Ishikawa (cell line): Measurements from ENCODE around the gene ZNF219.

Source experiments
- CREB1 ChIP-seq: IDR thresholded peaks from 2 replicates; pipeline ENCODE4 v1.6.1; 2012; ENCODE audit warnings: low read depth
- NFIC ChIP-seq: IDR thresholded peaks from 2 replicates; pipeline ENCODE4 v1.6.1; 2012
- RAD21 ChIP-seq: IDR thresholded peaks from 2 replicates; pipeline ENCODE4 v1.6.1; 2012; ENCODE audit warnings: low read depth
- REST ChIP-seq: IDR thresholded peaks from 2 replicates; pipeline ENCODE4 v1.6.1; 2012; ENCODE audit warnings: low read depth, mild to moderate bottlenecking
- TCF12 ChIP-seq: IDR thresholded peaks from 2 replicates; pipeline ENCODE4 v1.6.1; 2012; ENCODE audit warnings: low read depth
- YY1 ChIP-seq: IDR thresholded peaks from 2 replicates; pipeline ENCODE4 v1.6.1; 2012; ENCODE audit warnings: low read depth
- ZBTB7A ChIP-seq: IDR thresholded peaks from 2 replicates; pipeline ENCODE4 v1.6.1; 2012; ENCODE audit warnings: low read depth
- TF ChIP-seq, protein P1 (sequence below): IDR thresholded peaks from 2 replicates; pipeline ENCODE4 v1.6.1; 2012
- TF ChIP-seq, protein P2 (sequence below): IDR thresholded peaks from 2 replicates; pipeline ENCODE4 v1.6.1; 2012

DNA sequence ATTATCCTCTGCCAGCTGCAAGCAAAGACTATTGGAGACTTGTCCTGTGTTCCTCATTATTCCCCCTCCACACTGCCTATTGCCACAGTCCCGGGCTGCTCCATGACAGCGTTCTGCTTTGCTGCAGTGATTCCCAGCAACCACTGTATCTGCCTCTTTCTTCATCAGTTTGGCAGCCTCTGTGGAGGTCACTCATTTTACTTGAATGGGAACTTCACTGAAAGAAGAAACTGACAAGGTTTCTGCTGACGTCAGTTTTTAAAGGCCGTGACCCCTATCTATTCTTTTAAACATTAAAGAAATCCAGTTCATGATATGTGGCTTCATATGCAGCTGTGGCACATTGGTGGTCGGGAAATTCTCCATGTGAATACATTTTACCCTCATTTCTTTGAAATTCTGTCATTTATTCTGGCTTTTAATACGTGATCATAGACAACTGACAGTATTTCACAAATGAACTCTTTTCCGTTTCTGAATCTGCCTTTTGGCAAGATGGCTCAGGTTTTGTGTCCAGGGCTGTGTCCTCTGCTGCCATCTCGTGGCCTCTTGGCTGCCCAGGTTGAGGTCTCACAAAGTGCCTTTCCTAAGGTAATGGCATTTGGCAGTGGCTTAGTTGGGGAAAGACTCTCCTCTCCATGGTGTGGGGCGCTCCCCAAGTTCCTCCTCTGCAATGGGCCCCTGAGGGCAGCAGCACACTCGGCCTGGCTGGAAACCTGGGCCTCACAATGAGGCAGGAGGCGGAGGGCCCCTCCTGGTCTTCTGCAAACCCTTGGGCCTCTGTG is 8.2 kb upstream of the ZNF219 start:
- TF ChIP-seq NFIC (no peak; the same call in 1 of the 2 replicates), RAD21 (peak; percentile 86), CREB1 (no peak), REST (no peak), TCF12 (no peak), YY1 (peak; percentile 82), ZBTB7A (no peak)
- TF ChIP-seq, protein P1, sequence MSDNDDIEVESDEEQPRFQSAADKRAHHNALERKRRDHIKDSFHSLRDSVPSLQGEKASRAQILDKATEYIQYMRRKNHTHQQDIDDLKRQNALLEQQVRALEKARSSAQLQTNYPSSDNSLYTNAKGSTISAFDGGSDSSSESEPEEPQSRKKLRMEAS, result no peak; the same call in 1 of the 2 replicates
- TF ChIP-seq, protein P2, sequence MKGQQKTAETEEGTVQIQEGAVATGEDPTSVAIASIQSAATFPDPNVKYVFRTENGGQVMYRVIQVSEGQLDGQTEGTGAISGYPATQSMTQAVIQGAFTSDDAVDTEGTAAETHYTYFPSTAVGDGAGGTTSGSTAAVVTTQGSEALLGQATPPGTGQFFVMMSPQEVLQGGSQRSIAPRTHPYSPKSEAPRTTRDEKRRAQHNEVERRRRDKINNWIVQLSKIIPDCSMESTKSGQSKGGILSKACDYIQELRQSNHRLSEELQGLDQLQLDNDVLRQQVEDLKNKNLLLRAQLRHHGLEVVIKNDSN, result no peak
